ENCODE measurements around the gene MLN.

- TF ChIP-seq, protein P1, sequence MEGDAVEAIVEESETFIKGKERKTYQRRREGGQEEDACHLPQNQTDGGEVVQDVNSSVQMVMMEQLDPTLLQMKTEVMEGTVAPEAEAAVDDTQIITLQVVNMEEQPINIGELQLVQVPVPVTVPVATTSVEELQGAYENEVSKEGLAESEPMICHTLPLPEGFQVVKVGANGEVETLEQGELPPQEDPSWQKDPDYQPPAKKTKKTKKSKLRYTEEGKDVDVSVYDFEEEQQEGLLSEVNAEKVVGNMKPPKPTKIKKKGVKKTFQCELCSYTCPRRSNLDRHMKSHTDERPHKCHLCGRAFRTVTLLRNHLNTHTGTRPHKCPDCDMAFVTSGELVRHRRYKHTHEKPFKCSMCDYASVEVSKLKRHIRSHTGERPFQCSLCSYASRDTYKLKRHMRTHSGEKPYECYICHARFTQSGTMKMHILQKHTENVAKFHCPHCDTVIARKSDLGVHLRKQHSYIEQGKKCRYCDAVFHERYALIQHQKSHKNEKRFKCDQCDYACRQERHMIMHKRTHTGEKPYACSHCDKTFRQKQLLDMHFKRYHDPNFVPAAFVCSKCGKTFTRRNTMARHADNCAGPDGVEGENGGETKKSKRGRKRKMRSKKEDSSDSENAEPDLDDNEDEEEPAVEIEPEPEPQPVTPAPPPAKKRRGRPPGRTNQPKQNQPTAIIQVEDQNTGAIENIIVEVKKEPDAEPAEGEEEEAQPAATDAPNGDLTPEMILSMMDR (IDR thresholded peaks at IDR 0.05): no peak
- TF ChIP-seq POLR2A (IDR thresholded peaks at IDR 0.05): no peak
These were observed 31.5 kb downstream of the MLN start for GRCh38 chr6:33772082-33772830.
